Neuronal stem cell (in vitro differentiated cells): ENCODE data around the gene SELENOF.

Experiments used
- DNase-seq: peaks from one replicate; pipeline ENCODE4 v3.0.0-alpha.2; 2013; ENCODE audit warnings: low spot score
- H2AFZ ChIP-seq: one replicate; pipeline ENCODE4 v1.6.1; 2013; ENCODE audit warnings: mild to moderate bottlenecking, low read length, inconsistent platforms
- H2AK5ac ChIP-seq: 2 replicates; pipeline ENCODE4 v1.6.1; 2013; ENCODE audit warnings: low read depth, mild to moderate bottlenecking, inconsistent platforms, low read length, moderate library complexity, mixed read lengths
- H2BK120ac ChIP-seq: 2 replicates; pipeline ENCODE4 v1.6.1; 2013; ENCODE audit warnings: low read depth, mild to moderate bottlenecking, inconsistent platforms, low read length, moderate library complexity, mixed read lengths
- H2BK12ac ChIP-seq: one replicate; pipeline ENCODE4 v1.6.1; 2013; ENCODE audit warnings: low read length, inconsistent platforms
- H2BK15ac ChIP-seq: 2 replicates; pipeline ENCODE4 v1.6.1; 2013; ENCODE audit warnings: mild to moderate bottlenecking, low read length, inconsistent platforms, mixed read lengths
- H2BK5ac ChIP-seq: one replicate; pipeline ENCODE4 v1.6.1; 2013; ENCODE audit warnings: inconsistent platforms, mild to moderate bottlenecking, low read length, moderate library complexity
- H3K14ac ChIP-seq: one replicate; pipeline ENCODE4 v1.6.1; 2013; ENCODE audit warnings: low read length, inconsistent platforms
- H3K18ac ChIP-seq: 2 replicates; pipeline ENCODE4 v1.6.1; 2013; ENCODE audit warnings: low read length, inconsistent platforms
- H3K23ac ChIP-seq: 2 replicates; pipeline ENCODE4 v1.6.1; 2013; ENCODE audit warnings: low read depth, mild to moderate bottlenecking, mixed read lengths, low read length, inconsistent platforms; ENCODE audit not compliant: poor library complexity
- H3K27ac ChIP-seq: replicated peaks from 3 replicates; pipeline ENCODE4 v1.5.1; 2013; ENCODE audit warnings: low read length, inconsistent platforms
- H3K27me3 ChIP-seq, 3 experiments: 2 replicates each; pipeline ENCODE4 v1.6.1; 2013; ENCODE audit warnings: low read length in 3 of 3, mild to moderate bottlenecking in 2 of 3, inconsistent platforms in 1 of 3, low read depth in 1 of 3, mixed read lengths in 1 of 3, moderate library complexity in 1 of 3; ENCODE audit not compliant: control insufficient read depth in 3 of 3, insufficient read depth in 3 of 3
- H3K36me3 ChIP-seq, 2 donors: replicated peaks in 1 of 2; 2 replicates each; pipeline ENCODE4 v1.6.1; 2013; ENCODE audit warnings: low read length in 2 of 2; ENCODE audit not compliant: control insufficient read depth in 2 of 2, insufficient read depth in 2 of 2
- H3K4ac ChIP-seq: 2 replicates; pipeline ENCODE4 v1.6.1; 2013; ENCODE audit warnings: inconsistent platforms, mild to moderate bottlenecking, low read length, moderate library complexity
- H3K4me1 ChIP-seq, 2 donors: 1 replicate in 1 of 2; 2 replicates in 1 of 2; pipeline ENCODE4 v1.6.1; 2013; ENCODE audit warnings: low read length in 2 of 2, low read depth in 1 of 2; ENCODE audit not compliant: control insufficient read depth in 2 of 2, insufficient read depth in 1 of 2
- H3K4me2 ChIP-seq: one replicate; pipeline ENCODE4 v1.6.1; 2013; ENCODE audit warnings: mild to moderate bottlenecking, low read length, inconsistent platforms; ENCODE audit not compliant: insufficient read depth, poor library complexity, severe bottlenecking
- H3K4me3 ChIP-seq, 2 donors: 2 replicates each; pipeline ENCODE4 v1.5.1; 2013; ENCODE audit warnings: low read length in 2 of 2, mild to moderate bottlenecking in 2 of 2, inconsistent platforms in 1 of 2, moderate library complexity in 1 of 2
- H3K79me1 ChIP-seq: one replicate; pipeline ENCODE4 v1.6.1; 2013; ENCODE audit warnings: low read depth, mild to moderate bottlenecking, inconsistent platforms, low read length, moderate library complexity
- H3K9ac ChIP-seq: one replicate; pipeline ENCODE4 v1.6.1; 2013; ENCODE audit warnings: mild to moderate bottlenecking, low read depth, low read length, inconsistent platforms; ENCODE audit not compliant: poor library complexity
- H3K9me3 ChIP-seq, 2 donors: replicated peaks in 1 of 2; 2 replicates each; pipeline versions ENCODE3 to v1.6.1; 2013; ENCODE audit warnings: low read length in 2 of 2, mild to moderate bottlenecking in 2 of 2, inconsistent platforms in 1 of 2, low read depth in 1 of 2, mixed read lengths in 1 of 2, moderate library complexity in 1 of 2; ENCODE audit not compliant: control insufficient read depth in 2 of 2, insufficient read depth in 1 of 2
- H4K8ac ChIP-seq: one replicate; pipeline ENCODE4 v1.6.1; 2013; ENCODE audit warnings: low read depth, mild to moderate bottlenecking, inconsistent platforms, low read length, moderate library complexity
- H4K91ac ChIP-seq: one replicate; pipeline ENCODE4 v1.6.1; 2013; ENCODE audit warnings: low read length, low read depth, mild to moderate bottlenecking, inconsistent platforms; ENCODE audit not compliant: poor library complexity
- WGBS, 2 donors: extraction: QIAGEN DNeasy Blood & Tissue Kit; methylation state at CpG; one replicate each; pipeline ENCODE4 v1.1.7; 2013; ENCODE audit warnings: missing lambda C conversion rate in 2 of 2, mixed read lengths in 1 of 2; ENCODE audit not compliant: insufficient read length in 2 of 2, insufficient replicate concordance in 1 of 2; ENCODE audit errors: extremely low coverage in 2 of 2; 5-methylcytosine and 5-hydroxymethylcytosine counted together

Gene SELENOF

GRCh38 chr1:86924324-86924960 lies 10.5 kb upstream of the SELENOF start:
- Histone ChIP-seq H3K9me3 (peaks cover 8 to 55% of the 10 kb centered on the region in 2 donors), H2BK12ac (no peak overlapping the region), H3K27ac (no peak overlapping the region), H3K4me2 (no peak overlapping the region), H2BK15ac (no peak overlapping the region), H4K8ac (no peak overlapping the region), H3K4ac (no peak overlapping the region), H4K91ac (no peak overlapping the region), H3K36me3 (no peaks in the 10 kb centered on the region), H3K14ac (no peak overlapping the region), H3K9ac (no peak overlapping the region), H2BK5ac (no peak overlapping the region), H3K79me1 (no peaks in the 10 kb centered on the region), H3K4me3 (no peak overlapping the region), H3K27me3 (no peaks in the 10 kb centered on the region), H3K4me1 (no peaks in the 10 kb centered on the region), H3K23ac (no peak overlapping the region), H2AK5ac (no peak overlapping the region), H3K18ac (no peak overlapping the region), H2AFZ (no peak overlapping the region), H2BK120ac (no peak overlapping the region)
- no peak for DNase-seq
- WGBS, 2 donors = no CpG with 5 or more reads among the region's 8 CpGs

GRCh38 chr1:86922445-86922844 lies 8.5 kb upstream of the SELENOF start:
- Histone ChIP-seq H3K36me3 (no peaks in the 10 kb centered on the region), H3K79me1 (no peaks in the 10 kb centered on the region), H2BK12ac (no peak overlapping the region), H2BK5ac (no peak overlapping the region), H2BK120ac (no peak overlapping the region), H3K14ac (no peak overlapping the region), H2BK15ac (no peak overlapping the region), H3K4me1 (no peaks in the 10 kb centered on the region), H3K9me3 (peaks cover 8 to 55% of the 10 kb centered on the region in 2 donors), H3K9ac (no peak overlapping the region), H2AFZ (no peak overlapping the region), H3K27ac (no peak overlapping the region), H3K23ac (no peak overlapping the region), H3K4me3 (no peak overlapping the region), H4K91ac (no peak overlapping the region), H3K18ac (no peak overlapping the region), H2AK5ac (no peak overlapping the region), H3K4ac (no peak overlapping the region), H3K4me2 (no peak overlapping the region), H4K8ac (no peak overlapping the region), H3K27me3 (no peaks in the 10 kb centered on the region)
- no CpG with 5 or more reads among the region's 1 CpG for WGBS, 2 donors
- DNase-seq = no peak

GRCh38 chr1:86916752-86917151 lies 2.8 kb upstream of the SELENOF start:
- Histone ChIP-seq H3K27me3 (no peaks in the 10 kb centered on the region), H3K36me3 (peaks cover 0 to 5% of the 10 kb centered on the region in 2 donors), H2AFZ (no peak overlapping the region), H2AK5ac (no peak overlapping the region), H2BK5ac (no peak overlapping the region), H3K27ac (no peak overlapping the region), H3K14ac (no peak overlapping the region), H3K4me1 (peaks cover 4 to 8% of the 10 kb centered on the region in 2 donors), H2BK12ac (no peak overlapping the region), H3K23ac (no peak overlapping the region), H2BK120ac (no peak overlapping the region), H3K4me2 (no peak overlapping the region), H3K18ac (no peak overlapping the region), H3K4ac (no peak overlapping the region), H3K79me1 (no peaks in the 10 kb centered on the region), H2BK15ac (no peak overlapping the region), H4K91ac (no peak overlapping the region), H3K4me3 (peak overlapping the region in 1 of 2 donors; percentile 60), H4K8ac (no peak overlapping the region), H3K9ac (no peak overlapping the region), H3K9me3 (peaks cover 4 to 15% of the 10 kb centered on the region in 2 donors)
- no peak for DNase-seq
- no CpG with 5 or more reads among the region's 1 CpG for WGBS, 2 donors

- Histone ChIP-seq H3K4me2 (peak overlapping the region; percentile 75), H3K4me3 (peak overlapping the region; percentile 60 to 97), H3K4ac (no peak overlapping the region), H3K23ac (no peak overlapping the region), H3K27me3 (no peaks in the 10 kb centered on the region), H4K8ac (no peak overlapping the region), H2BK12ac (no peak overlapping the region), H2BK15ac (no peak overlapping the region), H3K79me1 (no peaks in the 10 kb centered on the region), H3K4me1 (peaks cover 4 to 8% of the 10 kb centered on the region in 2 donors), H3K18ac (no peak overlapping the region), H2AK5ac (no peak overlapping the region), H2AFZ (peak overlapping the region; percentile 88), H3K14ac (no peak overlapping the region), H3K9me3 (peaks cover 2 to 5% of the 10 kb centered on the region in 2 donors), H2BK120ac (no peak overlapping the region), H3K36me3 (peaks cover 1 to 9% of the 10 kb centered on the region in 2 donors), H3K9ac (peak overlapping the region; percentile 93), H2BK5ac (no peak overlapping the region), H3K27ac (peak overlapping the region; percentile 98), H4K91ac (no peak overlapping the region)
- 100% methylated on average over 1 of the region's 14 CpGs for WGBS, 2 donors
- no peak for DNase-seq
Measured at GRCh38 chr1:86915737-86916235, 1.9 kb upstream of the SELENOF start.
